ENCODE data around the gene GRAMD4. TPM values are rescaled to one million over a fixed set of nuclear protein-coding genes. Genes with fewer than 3 reads are reported as not detected.
"Not testable (repeated sequence)": the region's sequence is repeated elsewhere in the genome, so short reads cannot be mapped to it uniquely, and the experiment has no call there.

GRAMD4 gene
- total RNA-seq, 2 experiments from 2014 or later = 20.2 to 23.2 TPM

DNA sequence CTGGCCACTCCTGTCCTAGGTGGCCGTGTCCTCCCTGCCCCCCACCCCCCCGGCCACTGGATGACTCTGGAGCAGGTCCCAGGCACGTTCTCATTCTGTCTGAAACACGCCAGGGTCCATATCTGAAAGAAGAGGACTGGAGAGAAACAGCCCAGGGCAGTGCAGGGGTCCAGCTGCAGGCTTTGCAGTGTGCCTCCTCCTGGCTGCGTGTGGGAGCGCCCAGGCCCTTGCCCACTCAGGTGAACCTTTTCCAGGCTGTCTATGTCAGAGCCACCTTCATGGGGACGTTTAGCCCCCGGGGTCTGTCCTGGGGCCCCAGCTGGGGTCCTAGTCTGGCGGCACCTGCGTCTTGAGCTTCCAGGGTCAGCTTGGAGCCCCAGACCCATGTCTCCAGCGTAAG lies 15.6 kb downstream of the GRAMD4 start:
- ATAC-seq (ENCODE audit: low read depth) = no peak
- DNase-seq = no peak
- POLR2A ChIA-PET = interaction anchor here (0.8 kb wide), 1 partner anchor 12 kb away, joined by 3 read pairs; no protein-coding TSS in a partner anchor
- Mint-ChIP-seq H3K4me3 (no peak overlapping the region), H3K36me3 (no peaks in the 10 kb centered on the region), H3K27ac (no peak overlapping the region), H3K4me1 (peaks cover 3% of the 10 kb centered on the region), H3K9me3 (no peaks in the 10 kb centered on the region), H3K27me3 (no peaks in the 10 kb centered on the region)

DNA sequence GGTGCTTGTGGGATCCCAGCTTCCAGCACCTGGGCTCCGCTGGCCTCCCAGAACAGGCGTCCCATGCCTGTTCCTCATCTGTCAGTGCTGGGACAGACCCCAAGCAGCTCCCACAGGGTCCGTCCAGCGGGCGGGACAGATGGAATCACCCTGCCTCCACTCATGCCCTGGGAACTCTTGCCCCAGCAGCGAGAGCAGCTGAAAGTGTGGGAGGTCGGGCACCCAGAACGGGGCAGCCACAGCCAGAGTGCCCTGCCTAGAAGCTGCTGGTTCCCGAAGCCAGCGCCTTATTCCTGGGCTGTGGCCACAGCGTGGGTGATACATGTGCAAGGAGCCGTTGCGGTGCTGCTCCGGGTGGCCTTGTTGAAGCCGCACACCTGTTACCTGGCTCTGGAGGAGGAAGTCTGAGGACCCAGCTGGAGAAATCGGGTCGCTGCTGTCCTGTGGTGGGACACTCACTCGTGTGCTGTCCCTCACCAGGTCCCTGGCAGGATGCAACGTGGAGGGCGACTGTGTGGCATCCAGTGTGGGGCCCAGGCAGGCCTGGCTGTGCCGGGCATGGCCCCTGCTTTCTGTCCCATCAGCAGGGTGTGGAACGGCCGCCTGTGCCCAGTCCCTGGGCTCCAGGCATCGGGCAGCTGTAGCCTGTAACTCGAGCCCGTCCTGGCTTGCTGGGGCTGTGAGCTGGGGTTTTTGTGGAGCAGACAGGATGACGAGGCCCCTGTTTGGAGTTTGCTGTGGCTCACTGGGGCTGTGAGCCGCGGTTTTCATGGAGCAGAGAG lies 16.2 kb downstream of the GRAMD4 start:
- no peak for DNase-seq
- H3K27ac Mint-ChIP-seq = no peak overlapping the region
- no peaks in the 10 kb centered on the region for H3K9me3 Mint-ChIP-seq
- no peak for ATAC-seq (ENCODE audit: low read depth)
- peaks cover 3% of the 10 kb centered on the region for H3K4me1 Mint-ChIP-seq
- POLR2A ChIA-PET = interaction anchor here (0.8 kb wide), 1 partner anchor 12 kb away, joined by 3 read pairs; no protein-coding TSS in a partner anchor
- no peaks in the 10 kb centered on the region for H3K36me3 Mint-ChIP-seq
- H3K27me3 Mint-ChIP-seq = no peaks in the 10 kb centered on the region
- H3K4me3 Mint-ChIP-seq = no peak overlapping the region

DNA sequence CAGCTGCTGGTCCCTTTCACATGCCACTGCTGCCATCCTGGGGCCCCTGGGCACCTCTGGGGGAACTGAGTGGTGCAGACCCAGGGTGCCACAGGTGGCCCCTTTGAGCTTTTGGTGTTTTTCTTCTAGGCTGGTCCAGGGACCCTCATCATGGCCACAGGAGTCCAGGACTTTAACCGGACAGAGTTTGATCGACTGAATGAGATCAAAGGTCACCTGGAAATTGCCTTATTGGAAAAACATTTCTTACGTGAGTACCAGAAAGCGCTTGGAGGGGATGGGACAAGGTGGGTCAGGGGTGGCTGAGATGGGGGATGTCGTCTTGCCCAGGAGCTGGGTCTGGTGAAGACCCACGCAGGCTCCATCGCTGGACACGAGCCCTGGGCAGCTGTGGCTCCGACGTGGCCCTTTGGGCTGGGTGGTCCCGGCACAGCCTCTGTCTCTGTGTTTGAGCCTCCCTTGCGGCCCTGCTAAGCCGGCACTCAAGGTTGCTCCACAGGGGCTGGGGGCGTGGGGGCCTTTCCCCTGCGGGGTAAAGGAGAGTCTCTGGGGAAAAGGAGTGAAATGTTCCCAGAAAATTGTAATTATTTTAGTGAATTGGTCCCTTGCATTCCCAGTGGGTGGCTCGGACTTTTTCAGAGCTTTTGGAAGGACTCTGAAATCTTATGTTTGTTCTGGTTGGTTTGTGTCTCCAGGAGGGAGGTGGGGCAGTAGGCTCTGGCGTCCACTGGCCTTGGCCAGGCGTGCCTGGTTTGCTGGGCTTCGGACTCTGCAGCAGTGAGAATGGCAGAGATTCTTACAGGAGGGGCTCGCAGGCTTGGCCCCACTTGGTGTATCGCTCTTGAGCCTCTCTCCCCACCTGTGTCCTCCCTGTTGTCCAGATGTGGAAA lies 17.8 kb downstream of the GRAMD4 start:
- H3K4me3 Mint-ChIP-seq = no peak overlapping the region
- no peaks in the 10 kb centered on the region for H3K36me3 Mint-ChIP-seq
- H3K27me3 Mint-ChIP-seq = no peaks in the 10 kb centered on the region
- no peak for ATAC-seq (ENCODE audit: low read depth)
- H3K4me1 Mint-ChIP-seq = peaks cover 3% of the 10 kb centered on the region
- POLR2A ChIA-PET = no interaction called here
- no peak for DNase-seq
- no peaks in the 10 kb centered on the region for H3K9me3 Mint-ChIP-seq
- no peak overlapping the region for H3K27ac Mint-ChIP-seq

DNA sequence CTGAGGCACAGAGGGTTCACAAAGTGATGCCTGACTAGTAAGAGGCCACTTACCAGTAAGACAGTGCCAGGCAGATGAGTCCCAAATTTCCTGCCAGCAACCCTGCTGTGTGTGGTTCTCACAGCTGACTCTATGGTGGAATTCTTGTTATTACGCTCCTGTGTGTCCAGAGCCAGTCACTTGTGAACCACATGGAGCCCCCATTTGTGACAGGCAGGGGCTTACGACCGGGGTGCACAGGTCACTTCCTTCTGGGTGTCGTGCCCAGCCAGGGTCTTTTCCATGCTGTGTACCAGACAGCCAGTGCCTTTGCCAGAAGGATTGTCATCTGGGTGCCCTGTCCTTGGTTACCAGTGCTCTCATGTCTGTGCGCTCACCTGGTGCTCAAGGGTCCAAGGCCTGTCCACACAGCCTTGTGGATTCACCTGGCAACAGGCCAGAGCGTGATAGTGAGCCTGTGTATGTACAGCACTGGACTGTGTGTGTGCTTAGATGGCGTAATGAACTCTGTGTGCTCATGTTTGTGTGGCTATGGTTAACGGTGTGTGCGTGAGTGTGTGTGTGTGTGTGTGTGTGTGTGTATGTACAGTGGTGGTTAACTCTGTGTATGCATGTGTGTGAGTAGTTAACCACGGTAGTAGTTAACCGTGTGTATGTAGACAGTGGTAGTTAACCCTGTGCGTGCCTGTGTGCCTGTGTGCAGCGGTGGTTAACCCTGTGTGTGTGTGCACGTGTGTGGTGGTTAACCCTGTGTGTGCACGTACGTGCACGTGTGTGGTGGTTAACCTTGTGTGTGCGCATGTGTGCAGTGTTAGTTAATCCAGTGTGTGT lies 18.6 kb downstream of the GRAMD4 start:
- peaks cover 3% of the 10 kb centered on the region for H3K36me3 Mint-ChIP-seq
- ATAC-seq (ENCODE audit: low read depth) (no peak), DNase-seq (no peak)
- peaks cover 3% of the 10 kb centered on the region for H3K9me3 Mint-ChIP-seq
- H3K4me1 Mint-ChIP-seq = peaks cover 3% of the 10 kb centered on the region
- H3K27ac Mint-ChIP-seq = no peak overlapping the region
- no peak overlapping the region for H3K4me3 Mint-ChIP-seq
- POLR2A ChIA-PET = no interaction called here
- no peaks in the 10 kb centered on the region for H3K27me3 Mint-ChIP-seq

DNA sequence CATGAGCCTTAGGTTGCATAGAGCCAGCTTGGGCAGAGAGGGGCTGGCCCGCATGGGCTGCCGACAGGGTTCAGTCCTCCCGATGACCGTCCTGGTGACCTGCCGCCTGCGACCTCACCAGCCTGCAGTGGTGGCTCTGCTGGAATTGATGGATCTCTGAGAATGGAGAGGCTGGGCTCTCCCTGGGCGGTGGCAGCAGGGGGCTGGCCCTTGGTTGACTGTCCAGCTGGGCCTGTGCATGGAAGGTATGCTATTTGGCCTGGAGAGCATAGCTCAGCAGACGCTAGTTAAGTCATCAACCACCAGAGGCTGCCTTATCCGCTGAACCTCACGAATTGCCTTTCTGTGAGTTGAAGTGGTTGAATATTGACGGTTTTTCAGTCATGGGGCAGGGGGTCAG lies 19.7 kb downstream of the GRAMD4 start:
- no peaks in the 10 kb centered on the region for H3K27me3 Mint-ChIP-seq
- no peak overlapping the region for H3K27ac Mint-ChIP-seq
- ATAC-seq (ENCODE audit: low read depth) (no peak), DNase-seq (no peak)
- H3K4me3 Mint-ChIP-seq = no peak overlapping the region
- POLR2A ChIA-PET = no interaction called here
- peaks cover 3% of the 10 kb centered on the region for H3K36me3 Mint-ChIP-seq
- H3K9me3 Mint-ChIP-seq = peaks cover 3% of the 10 kb centered on the region
- H3K4me1 Mint-ChIP-seq = peaks cover 3% of the 10 kb centered on the region

DNA sequence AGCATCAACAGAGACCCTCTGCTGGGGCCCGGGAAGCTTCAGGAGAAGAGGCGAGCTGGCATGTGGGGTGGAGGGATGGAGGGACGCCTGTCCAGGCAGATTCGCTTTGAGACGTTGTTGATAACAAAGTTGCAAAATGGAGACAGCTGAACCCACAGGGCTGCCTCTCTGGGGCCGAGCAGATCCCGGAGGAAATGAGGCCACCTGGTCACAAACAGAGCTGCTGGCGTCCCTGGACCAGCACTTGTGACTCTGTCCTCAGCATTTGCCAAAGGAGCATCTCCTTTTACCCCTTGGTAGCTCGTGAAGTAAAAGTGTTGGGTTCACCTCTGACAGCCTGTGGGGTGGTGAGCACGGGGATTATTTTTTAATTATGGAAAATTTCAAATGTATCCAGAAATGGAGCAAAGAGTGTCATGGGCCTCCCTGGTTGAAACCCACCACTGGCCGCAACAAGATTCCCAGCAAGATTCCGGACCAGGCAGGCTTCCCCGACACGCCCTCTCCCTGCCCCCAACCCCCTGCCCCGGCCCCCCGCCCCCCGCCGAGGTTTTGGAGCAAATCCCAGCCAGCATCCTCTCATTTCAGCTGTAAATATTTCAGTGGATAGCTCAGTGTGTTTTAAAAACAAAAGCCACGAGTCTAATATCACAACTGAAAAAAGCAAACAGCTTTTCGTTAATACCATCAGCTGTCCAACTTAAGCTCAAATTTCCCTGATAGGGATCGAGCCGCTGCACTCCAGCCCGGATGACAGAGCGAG lies 20.3 kb downstream of the GRAMD4 start:
- Mint-ChIP-seq H3K4me3 (no peak overlapping the region), H3K36me3 (peaks cover 3% of the 10 kb centered on the region), H3K4me1 (peaks cover 3% of the 10 kb centered on the region), H3K27me3 (no peaks in the 10 kb centered on the region), H3K27ac (no peak overlapping the region), H3K9me3 (peaks cover 3% of the 10 kb centered on the region)
- ATAC-seq (ENCODE audit: low read depth) (no peak), DNase-seq (no peak)
- POLR2A ChIA-PET = interaction anchor here (0.7 kb wide), 1 partner anchor 100 kb away, joined by 3 read pairs; no protein-coding TSS in a partner anchor

DNA sequence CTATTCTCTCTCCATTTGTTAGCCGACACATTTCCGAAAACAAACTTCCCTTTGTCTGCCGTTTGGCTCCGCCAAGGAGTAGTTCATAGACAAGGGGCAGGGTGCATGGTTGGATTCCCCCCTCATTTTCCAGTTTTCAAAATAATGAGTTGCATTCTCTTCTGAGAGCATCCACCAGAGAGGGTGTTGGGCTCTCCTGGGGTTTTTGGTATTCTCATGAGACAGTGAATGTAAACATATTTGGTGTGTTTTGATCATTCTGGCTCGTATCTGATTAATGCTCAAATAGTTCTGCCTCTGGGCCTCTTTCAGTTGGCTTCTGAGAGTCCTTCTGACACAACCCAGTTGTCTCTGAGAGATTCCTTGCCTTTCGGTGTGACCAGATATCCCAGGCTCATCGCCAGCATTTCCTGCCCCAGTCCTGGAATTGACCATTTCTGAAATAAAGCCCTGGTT lies 21.7 kb downstream of the GRAMD4 start:
- Mint-ChIP-seq H3K4me1 (peaks cover 3% of the 10 kb centered on the region), H3K9me3 (peaks cover 3% of the 10 kb centered on the region), H3K36me3 (peaks cover 3% of the 10 kb centered on the region), H3K27ac (no peak overlapping the region), H3K4me3 (no peak overlapping the region), H3K27me3 (no peaks in the 10 kb centered on the region)
- POLR2A ChIA-PET = no interaction called here
- no peak for ATAC-seq (ENCODE audit: low read depth)
- DNase-seq = no peak

DNA sequence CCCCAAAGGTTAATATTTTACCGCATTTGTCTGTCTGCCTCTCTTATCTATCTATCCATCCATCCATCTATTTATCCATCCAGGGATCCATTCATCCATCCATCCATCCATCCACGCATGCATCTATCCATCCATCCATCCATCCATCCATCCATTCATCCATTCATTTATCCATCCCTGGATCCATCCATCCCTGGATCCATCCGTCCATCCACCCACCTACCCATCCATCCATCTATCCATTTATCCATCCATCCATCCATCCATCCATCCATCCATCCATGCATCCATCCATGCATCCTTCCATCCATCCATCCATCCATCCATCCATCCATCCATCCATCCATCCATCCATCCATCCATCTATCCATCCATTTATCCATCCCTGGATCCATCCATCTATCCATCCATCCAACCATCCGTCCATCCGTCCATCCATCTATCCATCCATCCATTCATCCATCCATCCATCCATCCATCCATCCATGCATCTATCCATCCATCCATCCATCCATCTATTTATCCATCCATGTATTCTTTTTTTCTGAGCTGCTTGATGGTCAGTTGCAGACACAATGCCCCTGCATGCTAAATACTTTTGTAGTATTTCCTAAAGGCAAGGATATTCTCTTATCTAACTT lies 22.8 kb downstream of the GRAMD4 start:
- not testable (repeated sequence) for H3K27ac Mint-ChIP-seq; H3K9me3 Mint-ChIP-seq; H3K36me3 Mint-ChIP-seq; H3K27me3 Mint-ChIP-seq; ATAC-seq (ENCODE audit: low read depth); DNase-seq; H3K4me1 Mint-ChIP-seq; H3K4me3 Mint-ChIP-seq
- POLR2A ChIA-PET = interaction anchor here (0.5 kb wide), 1 partner anchor 1772 kb away, joined by 3 read pairs; no protein-coding TSS in a partner anchor

DNA sequence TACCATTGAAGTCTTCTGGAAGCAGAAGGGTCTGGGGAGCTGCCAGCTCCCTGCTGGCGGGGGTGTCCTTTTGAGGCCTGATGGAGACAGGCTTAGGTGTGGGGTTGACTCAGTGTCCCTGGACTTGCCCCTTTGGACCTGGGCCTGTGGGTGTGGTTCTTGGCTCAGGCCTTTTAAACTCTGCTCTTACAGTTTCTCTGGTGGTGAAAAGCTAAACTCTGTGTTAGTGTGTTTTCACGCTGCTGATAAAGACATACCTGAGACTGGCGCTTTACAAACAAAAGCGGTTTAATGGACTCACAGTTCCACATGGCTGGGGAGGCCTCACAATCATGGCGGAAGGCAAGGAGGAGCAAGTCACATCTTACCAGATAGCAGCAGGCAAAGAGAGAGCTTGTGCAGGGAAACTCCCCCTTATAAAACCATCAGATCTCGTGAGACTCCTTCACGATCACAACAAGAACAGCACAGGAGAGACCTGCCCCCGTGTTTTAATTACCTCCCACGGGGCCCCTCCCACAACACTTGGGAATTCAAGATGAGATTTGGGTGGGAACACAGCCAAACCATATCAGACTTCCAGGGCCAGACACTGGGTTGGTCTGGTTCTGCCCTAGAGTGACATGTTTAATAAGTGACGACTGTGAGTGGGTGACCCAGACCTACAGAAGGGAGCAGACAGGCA lies 26.5 kb downstream of the GRAMD4 start:
- ATAC-seq (ENCODE audit: low read depth) (no peak), DNase-seq (no peak)
- Mint-ChIP-seq H3K36me3 (peaks cover 10% of the 10 kb centered on the region), H3K9me3 (peaks cover 9% of the 10 kb centered on the region), H3K4me1 (peaks cover 2% of the 10 kb centered on the region), H3K27me3 (no peaks in the 10 kb centered on the region), H3K27ac (no peak overlapping the region), H3K4me3 (no peak overlapping the region)
- POLR2A ChIA-PET = no interaction called here

DNA sequence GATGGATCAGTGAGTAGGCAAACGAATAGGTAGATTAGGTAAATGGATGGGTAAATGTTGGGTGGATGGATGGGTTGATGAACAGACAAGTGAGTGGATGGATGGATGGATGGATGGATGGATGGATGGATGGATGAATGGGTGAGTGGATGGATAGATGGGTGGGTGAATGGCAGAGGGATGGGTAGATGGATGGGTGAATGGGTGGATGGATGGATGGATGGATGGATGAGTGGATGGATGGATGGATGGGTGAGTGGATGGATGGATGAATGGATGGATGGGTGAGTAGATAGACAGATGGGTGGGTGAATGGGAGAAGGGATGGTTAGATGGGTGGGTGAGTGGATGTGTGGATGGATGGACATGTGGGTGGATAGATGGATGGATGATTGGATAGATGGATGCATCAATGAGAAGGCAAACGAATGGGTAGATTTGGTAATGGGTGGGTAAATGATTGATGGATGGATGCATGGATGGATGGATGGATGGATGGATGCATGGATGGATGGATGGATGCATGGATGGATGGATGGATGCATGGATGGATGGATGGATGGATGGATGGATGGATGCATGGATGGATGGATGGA lies 28.1 kb downstream of the GRAMD4 start:
- POLR2A ChIA-PET; H3K27ac Mint-ChIP-seq; DNase-seq; ATAC-seq (ENCODE audit: low read depth); H3K36me3 Mint-ChIP-seq; H3K4me3 Mint-ChIP-seq; H3K27me3 Mint-ChIP-seq; H3K4me1 Mint-ChIP-seq; H3K9me3 Mint-ChIP-seq: not testable (repeated sequence)

DNA sequence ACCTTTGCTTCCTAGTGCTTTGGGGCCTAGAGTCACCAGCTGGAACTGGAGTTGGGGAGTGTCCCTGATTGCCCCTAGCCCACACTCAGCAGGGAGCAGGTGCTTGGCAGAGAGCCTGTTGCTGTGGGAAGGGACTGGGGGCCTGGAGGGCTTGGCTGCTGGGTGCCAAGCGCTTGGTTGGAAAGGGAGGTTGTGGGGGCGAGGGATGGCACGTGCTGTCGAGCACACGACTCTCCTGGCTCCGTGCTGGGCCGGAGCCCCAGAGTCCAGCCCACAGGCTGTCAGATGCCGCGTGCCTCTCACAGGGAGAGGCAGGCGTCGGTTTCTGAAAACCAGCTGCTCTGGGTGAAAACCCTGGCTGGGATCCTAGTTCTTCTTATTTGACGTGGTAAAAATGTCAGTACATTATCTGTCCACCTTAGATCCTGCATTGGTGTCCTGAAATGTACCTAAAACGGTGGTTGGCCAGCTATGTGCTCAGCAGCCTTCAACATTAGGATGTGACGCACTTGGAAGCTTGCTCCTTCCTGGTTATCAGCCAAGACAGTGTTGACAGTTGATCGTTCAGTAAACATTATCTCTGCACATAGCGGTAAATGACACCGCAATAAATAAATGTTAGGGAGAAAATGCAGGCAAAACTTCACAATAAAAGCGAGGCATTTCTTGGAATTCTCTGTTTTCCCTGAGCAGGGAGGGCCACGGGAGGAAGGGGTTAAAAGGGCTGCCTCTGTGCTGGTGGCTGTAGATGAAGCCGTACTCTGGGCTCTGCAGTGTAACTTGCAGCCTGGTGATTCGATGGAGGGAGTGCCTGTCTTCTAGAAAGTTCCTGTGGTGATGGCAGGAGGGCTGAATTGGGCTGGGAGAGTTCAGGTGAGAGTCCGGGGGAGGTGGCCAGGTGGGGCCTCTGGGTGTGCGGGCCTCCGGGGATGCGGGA lies 29.2 kb downstream of the GRAMD4 start:
- POLR2A ChIA-PET = no interaction called here
- Mint-ChIP-seq H3K27me3 (no peaks in the 10 kb centered on the region), H3K4me3 (no peak overlapping the region), H3K36me3 (peaks cover 7% of the 10 kb centered on the region), H3K27ac (no peak overlapping the region), H3K9me3 (peaks cover 6% of the 10 kb centered on the region), H3K4me1 (peaks cover 11% of the 10 kb centered on the region)
- ATAC-seq (ENCODE audit: low read depth) = no peak
- DNase-seq = no peak

All from activated naive CD8-positive, alpha-beta T cell treated with anti-CD3 and anti-CD28 coated beads, Interleukin-2, amount 10 ng/mL, durations not matched to agents 7 days and 5 days (primary cell).